H9 (cell line): ENCODE results near the gene ITGA1. TPM values are rescaled to one million over a fixed set of nuclear protein-coding genes. Genes with fewer than 3 reads are reported as not detected.

Source experiments
- DNase-seq: peaks from one replicate; pipeline ENCODE4 v3.0.0-alpha.2; 2017
- H2AFZ ChIP-seq: one replicate; pipeline ENCODE4 v1.6.1; 2013; ENCODE audit warnings: mild to moderate bottlenecking, low read length, control low read depth, moderate library complexity
- H2AK5ac ChIP-seq: 2 replicates; pipeline ENCODE4 v1.6.1; 2013; ENCODE audit warnings: low read length, control low read depth, mixed read lengths; ENCODE audit not compliant: insufficient read length
- H2BK120ac ChIP-seq: one replicate; pipeline ENCODE4 v1.6.1; 2013; ENCODE audit warnings: low read depth, mild to moderate bottlenecking, low read length, control low read depth, inconsistent platforms; ENCODE audit not compliant: poor library complexity, severe bottlenecking
- H2BK12ac ChIP-seq: 2 replicates; pipeline ENCODE4 v1.6.1; 2013; ENCODE audit warnings: low read length, control low read depth, mixed read lengths, low read depth; ENCODE audit not compliant: insufficient read length
- H2BK15ac ChIP-seq: 2 replicates; pipeline ENCODE4 v1.6.1; 2013; ENCODE audit warnings: low read depth, low read length, control low read depth
- H2BK20ac ChIP-seq: one replicate; pipeline ENCODE4 v1.6.1; 2013; ENCODE audit warnings: low read depth, mild to moderate bottlenecking, low read length, control low read depth, inconsistent platforms; ENCODE audit not compliant: poor library complexity, severe bottlenecking
- H2BK5ac ChIP-seq: 2 replicates; pipeline ENCODE4 v1.6.1; 2013; ENCODE audit warnings: low read length, control low read depth, mixed read lengths; ENCODE audit not compliant: insufficient read length
- H3K14ac ChIP-seq: 2 replicates; pipeline ENCODE4 v1.6.1; 2013; ENCODE audit warnings: low read length, control low read depth; ENCODE audit not compliant: insufficient read depth
- H3K18ac ChIP-seq: 2 replicates; pipeline ENCODE4 v1.6.1; 2013; ENCODE audit warnings: low read depth, mild to moderate bottlenecking, mixed read lengths, low read length, control low read depth; ENCODE audit not compliant: insufficient read length
- H3K23ac ChIP-seq: 2 replicates; pipeline ENCODE4 v1.6.1; 2013; ENCODE audit warnings: low read length, control low read depth, mixed read lengths, low read depth; ENCODE audit not compliant: insufficient read length
- H3K23me2 ChIP-seq: 2 replicates; pipeline ENCODE4 v1.6.1; 2013; ENCODE audit warnings: low read depth, mild to moderate bottlenecking, mixed read lengths, low read length, control low read depth; ENCODE audit not compliant: insufficient read length, poor library complexity, severe bottlenecking
- H3K27ac ChIP-seq: 2 replicates; pipeline ENCODE4 v1.5.1; 2013; ENCODE audit warnings: low read length, control low read depth, mixed read lengths, low read depth; ENCODE audit not compliant: insufficient read length
- H3K27me3 ChIP-seq: 2 replicates; pipeline ENCODE4 v1.6.1; 2013; ENCODE audit warnings: low read length, control low read depth, inconsistent platforms; ENCODE audit not compliant: insufficient read depth
- H3K4ac ChIP-seq: 2 replicates; pipeline ENCODE4 v1.6.1; 2013; ENCODE audit warnings: low read depth, mild to moderate bottlenecking, control low read depth, inconsistent platforms, low read length, moderate library complexity
- H3K4me1 ChIP-seq: 2 replicates; pipeline ENCODE4 v1.6.1; 2013; ENCODE audit warnings: low read length, control low read depth, inconsistent platforms; ENCODE audit not compliant: insufficient read depth
- H3K4me2 ChIP-seq: 2 replicates; pipeline ENCODE4 v1.6.1; 2013; ENCODE audit warnings: low read length, control low read depth, mixed read lengths; ENCODE audit not compliant: insufficient read length, insufficient read depth
- H3K56ac ChIP-seq: 2 replicates; pipeline ENCODE4 v1.6.1; 2013; ENCODE audit warnings: low read depth, mild to moderate bottlenecking, mixed read lengths, low read length, control low read depth; ENCODE audit not compliant: insufficient read length
- H3K79me1 ChIP-seq: 2 replicates; pipeline ENCODE4 v1.6.1; 2013; ENCODE audit warnings: low read depth, mild to moderate bottlenecking, moderate library complexity, low read length, control low read depth, inconsistent platforms; ENCODE audit not compliant: insufficient read depth, poor library complexity, severe bottlenecking
- H3K79me2 ChIP-seq: 2 replicates; pipeline ENCODE4 v1.6.1; 2013; ENCODE audit warnings: low read length, control low read depth, inconsistent platforms; ENCODE audit not compliant: insufficient read depth
- H3K9ac ChIP-seq: 2 replicates; pipeline ENCODE4 v1.6.1; 2013; ENCODE audit warnings: low read length, control low read depth, mixed read lengths; ENCODE audit not compliant: insufficient read length; ENCODE audit errors: extremely low read depth
- H3K9me3 ChIP-seq: one replicate; pipeline ENCODE4 v1.6.1; 2013; ENCODE audit warnings: low read depth, low read length, inconsistent platforms; ENCODE audit not compliant: control insufficient read depth
- H3T11ph ChIP-seq: one replicate; pipeline ENCODE4 v1.6.1; 2013; ENCODE audit warnings: mild to moderate bottlenecking, low read length, control low read depth, inconsistent platforms
- H4K20me1 ChIP-seq: one replicate; pipeline ENCODE4 v1.6.1; 2013; ENCODE audit not compliant: control insufficient read depth, insufficient read length, insufficient read depth
- H4K5ac ChIP-seq: 2 replicates; pipeline ENCODE4 v1.6.1; 2013; ENCODE audit warnings: low read depth, mild to moderate bottlenecking, mixed read lengths, low read length, control low read depth; ENCODE audit not compliant: insufficient read length
- H4K8ac ChIP-seq: replicated peaks from 2 replicates; pipeline ENCODE4 v1.6.1; 2013; ENCODE audit warnings: low read length, control low read depth, mixed read lengths, low read depth; ENCODE audit not compliant: insufficient read length
- H4K91ac ChIP-seq: 2 replicates; pipeline ENCODE4 v1.6.1; 2013; ENCODE audit warnings: low read depth, mild to moderate bottlenecking, moderate library complexity, mixed read lengths, low read length, control low read depth; ENCODE audit not compliant: insufficient read length
- H3K27ac Mint-ChIP-seq, 3 experiments: 2 replicates in 2 of 3; 3 replicates in 1 of 3; pipeline ENCODE4 v1.8.0; 2020 to 2021; ENCODE audit warnings: mixed read lengths in 3 of 3, mild to moderate bottlenecking in 1 of 3, moderate library complexity in 1 of 3
- H3K27me3 Mint-ChIP-seq: 2 replicates; pipeline ENCODE4 v1.8.0; 2021; ENCODE audit warnings: low read depth, mild to moderate bottlenecking, moderate library complexity, mixed read lengths
- H3K36me3 Mint-ChIP-seq, 3 experiments: 2 replicates in 2 of 3; 3 replicates in 1 of 3; pipeline ENCODE4 v1.8.0; 2020 to 2021; ENCODE audit warnings: low read depth in 3 of 3, mixed read lengths in 3 of 3; ENCODE audit not compliant: insufficient read depth in 1 of 3
- H3K4me1 Mint-ChIP-seq, 2 experiments: 2 replicates each; pipeline ENCODE4 v1.8.0; 2020; ENCODE audit warnings: mixed read lengths in 2 of 2
- H3K4me3 Mint-ChIP-seq, 2 experiments: 2 replicates in 1 of 2; 3 replicates in 1 of 2; pipeline ENCODE4 v1.8.0; 2020 to 2021; ENCODE audit warnings: mild to moderate bottlenecking in 2 of 2, mixed read lengths in 2 of 2, moderate library complexity in 1 of 2
- H3K9me3 Mint-ChIP-seq, 2 experiments: 2 replicates in 1 of 2; 3 replicates in 1 of 2; pipeline ENCODE4 v1.8.0; 2020; ENCODE audit warnings: mild to moderate bottlenecking in 2 of 2, mixed read lengths in 2 of 2, moderate library complexity in 1 of 2
- WGBS: extraction: QIAGEN DNeasy Blood & Tissue Kit; methylation state at CpG from one replicate; pipeline ENCODE4 v1.1.7; 2013; ENCODE audit warnings: missing lambda C conversion rate, low lambda C conversion rate, mixed read lengths; ENCODE audit not compliant: insufficient read length; ENCODE audit errors: extremely low coverage; 5-methylcytosine and 5-hydroxymethylcytosine counted together
- total RNA-seq: library from RNA; stranded (reverse); gene quantifications from 2 replicates; pipeline ENCODE4 v1.2.1, GENCODE V29; 2021
- TF ChIP-seq, protein P1 (sequence below): fragments of 200-600 bp; sonication (generic); conservative IDR thresholded peaks from 3 replicates; pipeline ENCODE4 v1.8.0; 2021; ENCODE audit warnings: antibody characterized with exemption, mild to moderate bottlenecking

The ITGA1 gene
- total RNA-seq, 1 experiment from 2014 or later, result 3.9 TPM

DNA sequence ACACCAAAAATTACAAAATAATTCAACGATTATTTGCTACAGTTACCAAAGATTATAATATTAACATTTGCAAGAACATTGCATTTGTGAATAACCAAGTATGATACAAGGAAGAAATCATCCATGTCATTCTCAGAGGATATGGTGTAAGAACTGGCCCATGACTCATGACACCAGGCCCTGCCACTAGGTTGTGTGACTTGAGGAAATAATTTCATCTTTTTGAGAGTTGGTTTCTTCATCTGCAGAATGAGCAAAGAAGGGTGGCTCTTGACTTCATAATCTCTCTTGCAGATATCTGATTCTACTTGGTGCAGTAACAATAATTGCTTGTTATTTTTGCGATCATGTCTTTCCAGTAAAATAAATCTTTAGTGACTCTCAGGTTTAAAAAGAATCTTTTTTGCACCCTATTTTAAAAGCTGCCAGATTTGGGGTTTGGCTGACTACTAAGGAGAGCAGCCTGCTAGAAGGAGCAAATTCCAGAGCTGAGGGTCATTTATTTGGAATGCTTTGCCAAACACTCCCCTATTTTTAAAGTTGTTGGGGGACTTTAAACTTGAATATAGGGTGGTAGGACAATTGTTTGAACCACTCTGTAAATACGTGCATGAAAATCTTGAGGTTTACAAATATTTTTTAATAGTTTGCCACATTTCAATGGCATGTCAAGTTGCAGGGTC is 23.5 kb downstream of the ITGA1 start:
- no peak overlapping the region for H3K4me3 Mint-ChIP-seq
- H3K27me3 ChIP-seq, result no peaks in the 10 kb centered on the region
- H2BK12ac ChIP-seq, result no peak overlapping the region
- TF ChIP-seq, protein P1, sequence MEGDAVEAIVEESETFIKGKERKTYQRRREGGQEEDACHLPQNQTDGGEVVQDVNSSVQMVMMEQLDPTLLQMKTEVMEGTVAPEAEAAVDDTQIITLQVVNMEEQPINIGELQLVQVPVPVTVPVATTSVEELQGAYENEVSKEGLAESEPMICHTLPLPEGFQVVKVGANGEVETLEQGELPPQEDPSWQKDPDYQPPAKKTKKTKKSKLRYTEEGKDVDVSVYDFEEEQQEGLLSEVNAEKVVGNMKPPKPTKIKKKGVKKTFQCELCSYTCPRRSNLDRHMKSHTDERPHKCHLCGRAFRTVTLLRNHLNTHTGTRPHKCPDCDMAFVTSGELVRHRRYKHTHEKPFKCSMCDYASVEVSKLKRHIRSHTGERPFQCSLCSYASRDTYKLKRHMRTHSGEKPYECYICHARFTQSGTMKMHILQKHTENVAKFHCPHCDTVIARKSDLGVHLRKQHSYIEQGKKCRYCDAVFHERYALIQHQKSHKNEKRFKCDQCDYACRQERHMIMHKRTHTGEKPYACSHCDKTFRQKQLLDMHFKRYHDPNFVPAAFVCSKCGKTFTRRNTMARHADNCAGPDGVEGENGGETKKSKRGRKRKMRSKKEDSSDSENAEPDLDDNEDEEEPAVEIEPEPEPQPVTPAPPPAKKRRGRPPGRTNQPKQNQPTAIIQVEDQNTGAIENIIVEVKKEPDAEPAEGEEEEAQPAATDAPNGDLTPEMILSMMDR, result no peak
- no peaks in the 10 kb centered on the region for H3K4me1 ChIP-seq
- H3K9ac ChIP-seq, result no peak overlapping the region
- WGBS, result no CpG with 5 or more reads among the region's 3 CpGs
- no peak overlapping the region for H2BK5ac ChIP-seq
- no peaks in the 10 kb centered on the region for H4K20me1 ChIP-seq
- no peak overlapping the region for H2BK15ac ChIP-seq
- H3K14ac ChIP-seq, result no peak overlapping the region
- no peak overlapping the region for H2BK20ac ChIP-seq
- H3K4me2 ChIP-seq, result no peak overlapping the region
- H4K8ac ChIP-seq, result no peak overlapping the region
- H3K27ac Mint-ChIP-seq, result no peak overlapping the region
- DNase-seq, result no peak
- no peaks in the 10 kb centered on the region for H3K9me3 Mint-ChIP-seq
- H4K91ac ChIP-seq, result no peak overlapping the region
- H3K56ac ChIP-seq, result no peak overlapping the region
- no peak overlapping the region for H3T11ph ChIP-seq
- no peaks in the 10 kb centered on the region for H3K27me3 Mint-ChIP-seq
- no peak overlapping the region for H2BK120ac ChIP-seq
- no peaks in the 10 kb centered on the region for H3K79me2 ChIP-seq
- no peak overlapping the region for H3K4ac ChIP-seq
- 0 out of 4 replicates have a peak, but pooled peaks cover 0 to 2% of the 10 kb centered on the region in 2 experiments for H3K4me1 Mint-ChIP-seq
- H3K18ac ChIP-seq, result no peak overlapping the region
- H3K36me3 Mint-ChIP-seq, result no peaks in the 10 kb centered on the region
- H3K23ac ChIP-seq, result no peak overlapping the region
- no peak overlapping the region for H3K27ac ChIP-seq
- no peak overlapping the region for H2AFZ ChIP-seq
- H3K9me3 ChIP-seq, result no peaks in the 10 kb centered on the region
- H3K79me1 ChIP-seq, result no peaks in the 10 kb centered on the region
- no peaks in the 10 kb centered on the region for H3K23me2 ChIP-seq
- no peak overlapping the region for H4K5ac ChIP-seq
- H2AK5ac ChIP-seq, result no peak overlapping the region
